ENCODE data around the gene NEDD4L.

The NEDD4L gene

GRCh38 chr18:58119819-58120218, 75.8 kb downstream of the NEDD4L start:
- DNase-seq (ENCODE audit: low spot score), result no peak

GRCh38 chr18:58124475-58124874, 80.4 kb downstream of the NEDD4L start:
- DNase-seq (ENCODE audit: low spot score), result no peak

GRCh38 chr18:58125183-58125582, 81.2 kb downstream of the NEDD4L start:
- no peak for DNase-seq (ENCODE audit: low spot score)

- DNase-seq (ENCODE audit: low spot score), result no peak
Observed at GRCh38 chr18:58125756-58126155, 81.7 kb downstream of the NEDD4L start.

- DNase-seq (ENCODE audit: low spot score), result no peak
Observed at GRCh38 chr18:58128381-58129374, 84.7 kb downstream of the NEDD4L start.

GRCh38 chr18:58132595-58133261, 88.7 kb downstream of the NEDD4L start:
- peak; percentile 29 for DNase-seq (ENCODE audit: low spot score)

GRCh38 chr18:58135183-58135641, 91.2 kb downstream of the NEDD4L start:
- peak; percentile 84 for DNase-seq (ENCODE audit: low spot score)

GRCh38 chr18:58135701-58136331, 91.8 kb downstream of the NEDD4L start:
- DNase-seq (ENCODE audit: low spot score), result peak; percentile 80

GRCh38 chr18:58136879-58137278, 92.9 kb downstream of the NEDD4L start:
- no peak for DNase-seq (ENCODE audit: low spot score)

GRCh38 chr18:58139459-58140386, 95.7 kb downstream of the NEDD4L start:
- no peak for DNase-seq (ENCODE audit: low spot score)

GRCh38 chr18:58140387-58141325, 96.6 kb downstream of the NEDD4L start:
- no peak for DNase-seq (ENCODE audit: low spot score)

GRCh38 chr18:58143386-58143785, 99.4 kb downstream of the NEDD4L start:
- DNase-seq (ENCODE audit: low spot score), result no peak

GRCh38 chr18:58144106-58144505, 100.1 kb downstream of the NEDD4L start:
- no peak for DNase-seq (ENCODE audit: low spot score)

GRCh38 chr18:58144671-58145285, 100.8 kb downstream of the NEDD4L start:
- no peak for DNase-seq (ENCODE audit: low spot score)

- no peak for DNase-seq (ENCODE audit: low spot score)
Observed at GRCh38 chr18:58146099-58146498, 102.1 kb downstream of the NEDD4L start.

- DNase-seq (ENCODE audit: low spot score), result no peak
Observed at GRCh38 chr18:58148954-58149471, 105.0 kb downstream of the NEDD4L start.

GRCh38 chr18:58150772-58151171, 106.7 kb downstream of the NEDD4L start:
- DNase-seq (ENCODE audit: low spot score), result no peak

- no peak for DNase-seq (ENCODE audit: low spot score)
Observed at GRCh38 chr18:58152216-58152615, 108.2 kb downstream of the NEDD4L start.

- DNase-seq (ENCODE audit: low spot score), result no peak
Observed at GRCh38 chr18:58152891-58153290, 108.9 kb downstream of the NEDD4L start.

GRCh38 chr18:58156516-58156915, 112.5 kb downstream of the NEDD4L start:
- no peak for DNase-seq (ENCODE audit: low spot score)

Data from AG20443 (cell line).